Measurements from ENCODE around the gene TMEM125. TPM values are rescaled to one million over a fixed set of nuclear protein-coding genes. Genes with fewer than 3 reads are reported as not detected.

The TMEM125 gene
- total RNA-seq, 1 donor from 2014 or later: 0.64 TPM

DNA sequence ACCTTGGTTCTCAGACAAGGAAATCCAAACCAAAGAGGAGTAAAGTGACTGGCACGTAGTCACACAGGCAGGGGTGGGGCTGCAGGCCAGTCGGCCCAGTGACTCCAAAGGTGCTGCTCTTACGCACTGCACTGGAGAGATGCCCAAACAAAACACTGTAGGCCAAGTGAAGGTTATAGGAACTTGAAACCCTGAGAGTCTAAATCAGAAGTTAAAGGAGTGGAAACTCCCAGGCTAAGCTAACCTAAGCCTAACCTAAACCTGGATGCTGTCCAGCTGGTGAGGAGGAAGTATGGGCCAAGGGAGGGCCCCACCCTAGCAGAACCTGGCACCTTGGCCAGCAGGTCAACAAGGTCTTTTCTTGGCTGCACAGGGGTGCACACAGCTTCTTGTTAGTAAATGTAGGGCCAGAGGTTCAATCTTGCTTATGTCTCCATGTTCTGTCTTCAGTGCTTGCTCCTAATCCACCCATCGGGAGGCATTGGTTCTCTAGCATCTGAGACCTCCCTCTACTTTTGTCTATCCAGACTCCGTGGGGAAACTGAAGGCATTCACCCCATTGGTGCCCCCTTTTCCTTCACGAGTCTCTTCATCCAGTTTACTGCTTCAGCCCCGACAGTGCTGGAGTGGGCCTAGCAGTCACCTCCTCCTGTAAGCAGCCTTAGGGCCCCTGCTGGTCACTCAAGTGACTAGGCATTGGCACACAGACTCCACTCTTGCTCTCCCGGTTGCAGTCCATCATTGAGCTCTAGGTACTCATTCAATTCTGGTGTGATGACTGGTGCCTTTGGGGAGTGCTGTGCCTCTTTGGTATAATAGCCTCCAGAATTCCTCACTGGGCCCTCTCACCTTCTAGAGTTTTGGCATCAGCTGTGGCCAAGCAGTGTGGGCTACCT is 12.9 kb upstream of the TMEM125 start:
- Mint-ChIP-seq H3K4me1 (ENCODE audit: low read depth, unreplicated experiment) (no peaks in the 10 kb centered on the region), H3K4me3 (ENCODE audit: unreplicated experiment) (no peak overlapping the region), H3K27ac (ENCODE audit: unreplicated experiment) (no peak overlapping the region), H3K36me3 (ENCODE audit: low read depth, unreplicated experiment) (peaks cover 4% of the 10 kb centered on the region), H3K27me3 (ENCODE audit: low read depth, unreplicated experiment) (peaks cover 34% of the 10 kb centered on the region), H3K9me3 (ENCODE audit: unreplicated experiment) (peaks cover 12% of the 10 kb centered on the region)
- Histone ChIP-seq H3K27ac (ENCODE audit: low read depth, low read length) (no peak overlapping the region), H3K4me3 (ENCODE audit: insufficient read depth, low read depth, low read length) (no peak overlapping the region), H3K27me3 (ENCODE audit: insufficient read depth, low read length) (peaks cover 7% of the 10 kb centered on the region), H3K9ac (ENCODE audit: low read length) (no peak overlapping the region), H3K79me2 (ENCODE audit: insufficient read depth, low read length) (no peaks in the 10 kb centered on the region), H3K4me2 (ENCODE audit: low read length) (no peak overlapping the region), H2AFZ (ENCODE audit: low read depth, low read length) (no peak overlapping the region), H3K4me1 (ENCODE audit: insufficient read depth, low read length) (no peaks in the 10 kb centered on the region), H4K20me1 (ENCODE audit: insufficient read depth, low read length) (no peaks in the 10 kb centered on the region), H3K9me3 (ENCODE audit: insufficient read depth, low read depth, low read length) (no peaks in the 10 kb centered on the region), H3K36me3 (ENCODE audit: insufficient read depth, low read length) (no peaks in the 10 kb centered on the region)
- TF ChIP-seq EZH2 (IDR thresholded peaks at IDR 0.05; ENCODE audit: insufficient read depth, low read length): no peak
- TF ChIP-seq, protein P1, sequence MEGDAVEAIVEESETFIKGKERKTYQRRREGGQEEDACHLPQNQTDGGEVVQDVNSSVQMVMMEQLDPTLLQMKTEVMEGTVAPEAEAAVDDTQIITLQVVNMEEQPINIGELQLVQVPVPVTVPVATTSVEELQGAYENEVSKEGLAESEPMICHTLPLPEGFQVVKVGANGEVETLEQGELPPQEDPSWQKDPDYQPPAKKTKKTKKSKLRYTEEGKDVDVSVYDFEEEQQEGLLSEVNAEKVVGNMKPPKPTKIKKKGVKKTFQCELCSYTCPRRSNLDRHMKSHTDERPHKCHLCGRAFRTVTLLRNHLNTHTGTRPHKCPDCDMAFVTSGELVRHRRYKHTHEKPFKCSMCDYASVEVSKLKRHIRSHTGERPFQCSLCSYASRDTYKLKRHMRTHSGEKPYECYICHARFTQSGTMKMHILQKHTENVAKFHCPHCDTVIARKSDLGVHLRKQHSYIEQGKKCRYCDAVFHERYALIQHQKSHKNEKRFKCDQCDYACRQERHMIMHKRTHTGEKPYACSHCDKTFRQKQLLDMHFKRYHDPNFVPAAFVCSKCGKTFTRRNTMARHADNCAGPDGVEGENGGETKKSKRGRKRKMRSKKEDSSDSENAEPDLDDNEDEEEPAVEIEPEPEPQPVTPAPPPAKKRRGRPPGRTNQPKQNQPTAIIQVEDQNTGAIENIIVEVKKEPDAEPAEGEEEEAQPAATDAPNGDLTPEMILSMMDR (IDR thresholded peaks at IDR 0.05; ENCODE audit: insufficient read depth, low read depth, low read length): no peak
- FAIRE-seq: no peak
- DNase-seq (ENCODE audit: low read depth): no peak

DNA sequence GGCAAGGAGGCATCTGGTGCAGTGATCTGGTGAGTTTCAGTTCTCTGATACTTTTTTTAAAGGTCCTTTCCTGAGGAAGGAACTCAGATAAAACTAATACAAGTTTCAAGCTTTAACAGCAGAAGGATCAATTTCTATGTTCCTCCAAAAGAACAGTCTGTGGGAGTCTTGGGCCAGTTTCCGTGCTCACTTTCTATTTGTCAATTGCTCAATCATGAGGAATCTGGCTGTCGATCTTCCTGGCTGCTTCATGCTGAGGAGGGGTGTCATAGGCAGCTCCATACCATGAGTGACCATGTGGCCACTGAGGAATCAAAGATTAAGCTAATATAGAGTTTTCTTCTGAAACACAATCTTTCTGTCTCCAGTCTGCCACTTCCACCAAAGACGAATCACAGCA is 11.4 kb upstream of the TMEM125 start:
- Mint-ChIP-seq H3K9me3 (ENCODE audit: unreplicated experiment) (peaks cover 22% of the 10 kb centered on the region), H3K36me3 (ENCODE audit: low read depth, unreplicated experiment) (peaks cover 4% of the 10 kb centered on the region), H3K4me3 (ENCODE audit: unreplicated experiment) (no peak overlapping the region), H3K27ac (ENCODE audit: unreplicated experiment) (no peak overlapping the region), H3K4me1 (ENCODE audit: low read depth, unreplicated experiment) (no peaks in the 10 kb centered on the region), H3K27me3 (ENCODE audit: low read depth, unreplicated experiment) (peaks cover 25% of the 10 kb centered on the region)
- TF ChIP-seq, protein P1 (IDR thresholded peaks at IDR 0.05; ENCODE audit: insufficient read depth, low read depth, low read length): no peak
- Histone ChIP-seq H4K20me1 (ENCODE audit: insufficient read depth, low read length) (no peaks in the 10 kb centered on the region), H3K4me1 (ENCODE audit: insufficient read depth, low read length) (no peaks in the 10 kb centered on the region), H3K79me2 (ENCODE audit: insufficient read depth, low read length) (no peaks in the 10 kb centered on the region), H2AFZ (ENCODE audit: low read depth, low read length) (no peak overlapping the region), H3K36me3 (ENCODE audit: insufficient read depth, low read length) (no peaks in the 10 kb centered on the region), H3K9ac (ENCODE audit: low read length) (no peak overlapping the region), H3K27me3 (ENCODE audit: insufficient read depth, low read length) (peaks cover 4% of the 10 kb centered on the region), H3K9me3 (ENCODE audit: insufficient read depth, low read depth, low read length) (peaks cover 1% of the 10 kb centered on the region), H3K4me3 (ENCODE audit: insufficient read depth, low read depth, low read length) (no peak overlapping the region), H3K27ac (ENCODE audit: low read depth, low read length) (no peak overlapping the region), H3K4me2 (ENCODE audit: low read length) (no peak overlapping the region)
- FAIRE-seq: no peak
- no peak for DNase-seq (ENCODE audit: low read depth)

DNA sequence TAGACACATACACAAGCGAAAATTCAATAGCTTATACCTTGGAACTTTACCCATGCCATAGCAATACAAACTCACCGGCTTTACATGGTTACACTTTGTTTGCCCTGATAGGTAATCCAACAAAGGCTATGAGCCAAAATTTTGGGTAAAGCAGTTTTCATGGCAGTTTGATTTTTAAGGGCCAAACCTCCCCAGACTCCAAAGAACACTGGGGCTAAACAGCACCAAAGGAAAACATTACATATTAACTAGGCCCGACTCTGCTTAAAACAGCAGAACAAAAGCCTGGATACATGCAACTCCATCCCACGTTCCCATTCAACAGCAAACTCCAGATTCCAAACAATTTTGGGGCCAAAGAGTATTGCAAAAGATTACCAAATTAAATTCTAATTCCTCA is 4.4 kb upstream of the TMEM125 start:
- no peaks in the 10 kb centered on the region for H4K20me1 ChIP-seq (ENCODE audit: insufficient read depth, low read length)
- H3K4me1 Mint-ChIP-seq (ENCODE audit: low read depth, unreplicated experiment): no peaks in the 10 kb centered on the region
- peaks cover 5% of the 10 kb centered on the region for H3K9me3 ChIP-seq (ENCODE audit: insufficient read depth, low read depth, low read length)
- peaks cover 3% of the 10 kb centered on the region for H3K27me3 Mint-ChIP-seq (ENCODE audit: low read depth, unreplicated experiment)
- no peak overlapping the region for H3K27ac Mint-ChIP-seq (ENCODE audit: unreplicated experiment)
- peaks cover 8% of the 10 kb centered on the region for H3K36me3 Mint-ChIP-seq (ENCODE audit: low read depth, unreplicated experiment)
- no peak overlapping the region for H3K9ac ChIP-seq (ENCODE audit: low read length)
- no peak overlapping the region for H3K27ac ChIP-seq (ENCODE audit: low read depth, low read length)
- peaks cover 1% of the 10 kb centered on the region for H3K4me1 ChIP-seq (ENCODE audit: insufficient read depth, low read length)
- no peak overlapping the region for H3K4me3 Mint-ChIP-seq (ENCODE audit: unreplicated experiment)
- TF ChIP-seq EZH2 (IDR thresholded peaks at IDR 0.05; ENCODE audit: insufficient read depth, low read length): no peak
- TF ChIP-seq, protein P1 (IDR thresholded peaks at IDR 0.05; ENCODE audit: insufficient read depth, low read depth, low read length): no peak
- FAIRE-seq (no peak), DNase-seq (ENCODE audit: low read depth) (no peak)
- H3K4me3 ChIP-seq (ENCODE audit: insufficient read depth, low read depth, low read length): no peak overlapping the region
- H3K36me3 ChIP-seq (ENCODE audit: insufficient read depth, low read length): no peaks in the 10 kb centered on the region
- no peak overlapping the region for H3K4me2 ChIP-seq (ENCODE audit: low read length)
- H3K9me3 Mint-ChIP-seq (ENCODE audit: unreplicated experiment): peaks cover 28% of the 10 kb centered on the region
- H3K27me3 ChIP-seq (ENCODE audit: insufficient read depth, low read length): no peaks in the 10 kb centered on the region
- H2AFZ ChIP-seq (ENCODE audit: low read depth, low read length): no peak overlapping the region
- H3K79me2 ChIP-seq (ENCODE audit: insufficient read depth, low read length): no peaks in the 10 kb centered on the region
